Measurements from ENCODE around the gene S100A12.
"Not testable (repeated sequence)": the region's sequence is repeated elsewhere in the genome, so short reads cannot be mapped to it uniquely, and the experiment has no call there.

GRCh38 chr1:153418758-153419435, 43.5 kb upstream of the S100A12 start:
- not testable (repeated sequence) for TF ChIP-seq ZNF274 (IDR thresholded peaks at IDR 0.05; ENCODE audit: low read depth, low read length); SUZ12 (IDR thresholded peaks at IDR 0.05; ENCODE audit: extremely low read depth, insufficient read depth, insufficient read length); YY1 (IDR thresholded peaks at IDR 0.05; ENCODE audit: insufficient read depth, insufficient read length)
